Activated B cell treated with CpG ODN at 0.5 μM for 24 hours (primary cell): ENCODE results near the gene ST8SIA1. TPM values are rescaled to one million over a fixed set of nuclear protein-coding genes. Genes with fewer than 3 reads are reported as not detected.
A peak's percentile ranks its signal among the peaks of the same experiment; 100 is the strongest.

Experiments used
- ATAC-seq: fragments of 200-7000 bp; cut with Tn5 transposase; one replicate; pipeline ENCODE4 v1.10.0; 2021; ENCODE audit warnings: low read depth, mild to moderate bottlenecking, moderate library complexity
- CTCF ChIA-PET: fragments of 350-600 bp; sonication (Branson Sonifier 250); formaldehyde crosslinking; loops from one replicate; lab custom pipeline; 2021; ENCODE audit warnings: antibody characterized with exemption; lab: Charles Lee
- POLR2A ChIA-PET: fragments of 350-600 bp; sonication (Branson Sonifier 250); formaldehyde crosslinking; loops from one replicate; lab custom pipeline; 2021; ENCODE audit warnings: antibody characterized with exemption; lab: Charles Lee
- DNase-seq: peaks from one replicate; pipeline ENCODE4 v3.0.0; 2022
- H3K27ac Mint-ChIP-seq: one replicate; pipeline ENCODE4 v1.8.0; 2020; ENCODE audit warnings: mixed read lengths
- H3K27me3 Mint-ChIP-seq: one replicate; pipeline ENCODE4 v1.8.0; 2021; ENCODE audit warnings: mixed read lengths
- H3K36me3 Mint-ChIP-seq: one replicate; pipeline ENCODE4 v1.8.0; 2021; ENCODE audit warnings: low read depth, mixed read lengths
- H3K4me1 Mint-ChIP-seq: one replicate; pipeline ENCODE4 v1.8.0; 2021; ENCODE audit warnings: mixed read lengths
- H3K4me3 Mint-ChIP-seq: one replicate; pipeline ENCODE4 v1.8.0; 2020; ENCODE audit warnings: mild to moderate bottlenecking, mixed read lengths
- H3K9me3 Mint-ChIP-seq: one replicate; pipeline ENCODE4 v1.8.0; 2020; ENCODE audit warnings: mixed read lengths
- CTCF ChIP-seq: fragments of 200-600 bp; IDR thresholded peaks from one replicate; pipeline ENCODE4 v1.8.0; 2022; ENCODE audit warnings: antibody characterized with exemption, mild to moderate bottlenecking
- intact Hi-C: fragments of 100-400 bp; cut with micrococcal nuclease; formaldehyde crosslinking; loops from one replicate; pipeline ENCODE4 v1.15.1; 2024
- total RNA-seq: library from RNA; stranded (reverse); gene quantifications from 2 replicates; pipeline ENCODE4 v1.2.3, GENCODE V29; 2022

ST8SIA1 gene
- total RNA-seq, 1 donor from 2014 or later, result 0.31 TPM

DNA sequence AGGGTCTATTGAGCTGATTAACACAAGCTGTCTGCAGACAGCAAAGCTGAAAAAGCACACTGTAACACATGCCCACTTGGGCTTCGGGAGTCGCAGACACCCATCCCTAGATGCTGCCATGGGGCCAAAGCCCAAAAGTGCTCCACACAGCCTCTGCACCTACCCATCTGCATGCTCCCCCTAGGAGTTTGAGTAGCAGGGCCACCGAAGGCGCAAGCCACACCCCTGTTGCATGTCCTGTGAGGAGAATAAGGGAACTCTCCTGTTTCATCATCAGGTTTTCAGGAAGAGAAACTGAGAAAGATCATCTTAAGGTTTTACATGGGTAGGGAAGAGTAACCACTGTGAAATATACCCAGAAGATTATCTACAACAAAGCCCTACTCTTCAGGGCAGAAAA lies 5.6 kb upstream of the ST8SIA1 start:
- Mint-ChIP-seq H3K27ac (no peak overlapping the region), H3K36me3 (no peaks in the 10 kb centered on the region), H3K4me1 (peaks cover 8% of the 10 kb centered on the region), H3K9me3 (peaks cover 4% of the 10 kb centered on the region), H3K4me3 (no peak overlapping the region), H3K27me3 (peaks cover 34% of the 10 kb centered on the region)
- TF ChIP-seq CTCF, result no peak
- intact Hi-C loops, result no loop called here
- ChIA-PET CTCF (no interaction called here), POLR2A (no interaction called here)
- DNase-seq (no peak), ATAC-seq (no peak)

- ATAC-seq (no peak), DNase-seq (no peak)
- intact Hi-C loops, result no loop called here
- Mint-ChIP-seq H3K36me3 (no peaks in the 10 kb centered on the region), H3K27ac (no peak overlapping the region), H3K4me3 (no peak overlapping the region), H3K27me3 (peaks cover 38% of the 10 kb centered on the region), H3K9me3 (peaks cover 4% of the 10 kb centered on the region), H3K4me1 (peaks cover 12% of the 10 kb centered on the region)
- POLR2A ChIA-PET, result no interaction called here
- CTCF ChIA-PET, result no interaction called here
- TF ChIP-seq CTCF, result no peak
Measured at GRCh38 chr12:22339691-22340090, 5.2 kb upstream of the ST8SIA1 start.

GRCh38 chr12:22335794-22336166 lies 1.3 kb upstream of the ST8SIA1 start:
- ATAC-seq (no peak), DNase-seq (no peak)
- POLR2A ChIA-PET, result no interaction called here
- H3K27me3 Mint-ChIP-seq, result peaks cover 61% of the 10 kb centered on the region
- no peak for TF ChIP-seq CTCF
- H3K4me1 Mint-ChIP-seq, result peaks cover 22% of the 10 kb centered on the region
- H3K27ac Mint-ChIP-seq, result no peak overlapping the region
- intact Hi-C loops, result loop anchor here (1.0 to 2.0 kb wide), 4 partner anchors 107 to 637 kb away; no protein-coding TSS in a partner anchor
- CTCF ChIA-PET, result interaction anchor here (1.1 to 1.5 kb wide), 3 partner anchors 235 to 638 kb away, joined by 3 to 4 read pairs (median 4); no protein-coding TSS in a partner anchor
- H3K9me3 Mint-ChIP-seq, result no peaks in the 10 kb centered on the region
- no peaks in the 10 kb centered on the region for H3K36me3 Mint-ChIP-seq
- peak overlapping the region; percentile 82 for H3K4me3 Mint-ChIP-seq

DNA sequence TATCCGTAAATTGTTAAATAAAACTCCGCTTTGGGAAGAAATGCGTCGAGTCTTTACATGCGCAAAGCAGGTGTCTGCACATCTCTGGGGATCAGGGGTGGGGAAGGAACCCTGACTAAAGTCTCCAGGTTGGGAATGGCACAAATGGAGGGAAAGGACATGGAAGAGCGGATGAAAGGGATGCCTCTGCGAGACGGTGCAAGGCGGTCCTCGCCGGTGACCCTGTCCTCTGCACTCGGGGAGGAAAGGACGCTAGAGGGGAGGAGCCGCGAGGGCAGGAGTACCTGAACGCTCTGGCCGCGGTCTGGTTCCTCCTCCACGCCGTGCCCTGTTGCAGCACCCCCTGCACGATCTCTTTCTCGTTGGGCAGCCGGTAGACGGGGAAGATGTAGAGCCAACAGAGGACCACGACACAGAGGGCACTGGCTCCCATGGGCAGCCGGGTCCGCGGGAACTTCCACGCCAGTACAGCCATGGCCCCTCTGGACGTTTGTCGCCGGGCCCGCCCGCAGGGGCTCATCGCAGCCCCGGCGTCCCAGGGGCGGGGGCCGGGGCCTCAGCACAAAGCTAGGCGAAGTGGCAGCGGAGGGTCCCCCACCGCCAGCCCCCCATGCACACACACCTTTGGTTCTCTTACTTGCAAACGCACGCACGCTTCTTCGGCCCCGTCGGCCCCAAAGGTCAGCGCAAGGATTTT lies 646 bp downstream of the ST8SIA1 start:
- ChIA-PET CTCF (no interaction called here), POLR2A (no interaction called here)
- DNase-seq, result no peak
- Mint-ChIP-seq H3K27ac (no peak overlapping the region), H3K9me3 (no peaks in the 10 kb centered on the region), H3K4me3 (peak overlapping the region; percentile 82), H3K4me1 (peaks cover 22% of the 10 kb centered on the region), H3K27me3 (peaks cover 60% of the 10 kb centered on the region), H3K36me3 (no peaks in the 10 kb centered on the region)
- no peak for ATAC-seq
- no peak for TF ChIP-seq CTCF
- intact Hi-C loops, result loop anchor here (2.0 kb wide), 1 partner anchor 109 kb away; no protein-coding TSS in a partner anchor

DNA sequence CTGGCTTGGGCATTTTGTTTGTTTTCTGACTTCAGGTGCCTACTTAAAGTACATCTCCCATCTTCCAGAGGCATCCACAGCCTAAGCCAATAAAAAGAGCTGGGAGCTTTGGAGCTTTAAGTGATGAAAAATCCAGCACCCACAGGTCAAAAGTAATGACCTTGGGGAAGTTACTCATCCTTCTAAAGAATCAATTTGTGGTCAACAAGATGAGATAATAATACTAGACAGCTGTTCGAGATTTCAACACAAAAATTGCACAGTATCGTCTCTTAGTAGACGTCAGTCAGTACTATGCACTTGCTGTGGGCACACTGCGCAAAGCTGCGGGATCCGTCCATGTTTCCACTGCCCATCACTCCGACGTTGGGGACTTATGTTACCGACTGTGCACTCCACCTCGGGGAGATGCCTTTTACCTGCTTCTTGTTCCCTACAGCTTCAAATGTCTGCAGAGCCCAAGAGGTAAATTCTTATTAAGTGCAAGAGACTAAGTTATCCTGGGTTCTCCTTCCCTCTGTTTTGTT lies 1.3 kb downstream of the ST8SIA1 start:
- Mint-ChIP-seq H3K4me3 (peak overlapping the region; percentile 51), H3K36me3 (no peaks in the 10 kb centered on the region), H3K27ac (no peak overlapping the region), H3K4me1 (peaks cover 22% of the 10 kb centered on the region), H3K27me3 (peaks cover 60% of the 10 kb centered on the region), H3K9me3 (no peaks in the 10 kb centered on the region)
- TF ChIP-seq CTCF, result no peak
- ATAC-seq (no peak), DNase-seq (no peak)
- ChIA-PET CTCF (no interaction called here), POLR2A (no interaction called here)
- intact Hi-C loops, result no loop called here
